GM13977 (cell line): Measurements from ENCODE around the gene KLF11.
A peak's percentile ranks its signal among the peaks of the same experiment; 100 is the strongest.

Experiments used
- DNase-seq: peaks from one replicate; pipeline ENCODE4 v3.0.0; 2012; ENCODE audit warnings: low spot score
- in situ Hi-C: fragments of 300-500 bp; cut with MboI; formaldehyde crosslinking; loops from one replicate; pipeline ENCODE4 v1.12.0; 2022; ENCODE audit warnings: low sequenced_read_pairs, low pct_unique_long_range_greater_than_20kb, mixed read lengths, inconsistent platforms; ENCODE audit not compliant: unreplicated experiment
- TF ChIP-seq, protein P1 (sequence below): IDR thresholded peaks from 2 replicates; pipeline ENCODE4 v1.5.1; 2012; ENCODE audit warnings: mild to moderate bottlenecking, control low read depth; ENCODE audit not compliant: insufficient read depth; ENCODE audit errors: extremely low read depth, missing control alignments

KLF11 gene

DNA sequence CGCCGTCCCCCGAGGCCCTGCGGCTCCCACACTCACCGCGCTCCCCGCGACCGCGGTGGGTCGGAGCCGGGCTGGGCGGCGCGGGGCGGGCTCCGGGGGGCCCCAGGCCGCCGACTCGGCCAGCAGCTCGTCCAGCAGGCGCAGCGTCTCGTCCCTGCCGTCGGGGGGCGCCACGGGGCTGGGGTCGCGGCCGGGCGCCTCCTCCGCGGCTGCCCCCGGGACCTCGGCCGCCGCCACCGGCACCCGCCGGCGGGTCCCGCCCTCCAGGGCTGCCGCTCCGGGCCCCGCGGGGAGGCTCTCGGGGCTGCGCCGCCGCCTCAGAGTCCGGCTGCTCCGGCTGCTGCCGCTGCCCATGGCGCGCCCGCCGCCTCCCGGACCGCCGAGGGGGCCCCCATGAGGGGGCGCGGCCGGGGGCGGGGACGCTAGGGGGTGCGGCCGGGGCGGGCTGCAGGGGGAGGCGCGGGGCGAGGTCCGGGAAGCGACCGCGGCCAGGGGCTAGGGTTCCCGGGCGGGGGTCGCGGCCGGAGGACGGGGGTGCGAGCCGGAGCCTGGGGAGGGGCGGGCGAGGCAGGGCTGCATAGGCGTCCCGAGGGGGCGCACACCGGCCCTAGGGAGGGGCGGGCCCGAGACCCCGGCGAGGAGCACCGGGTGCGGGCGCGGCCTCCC, 36.7 kb downstream of the KLF11 start, which contains the start of gene CYS1:
TSS of gene CYS1 (minus strand) at position 542 of the 666 bp plus-strand sequence. CDS start at position 354, 188 bp downstream.
- TF ChIP-seq, protein P1, sequence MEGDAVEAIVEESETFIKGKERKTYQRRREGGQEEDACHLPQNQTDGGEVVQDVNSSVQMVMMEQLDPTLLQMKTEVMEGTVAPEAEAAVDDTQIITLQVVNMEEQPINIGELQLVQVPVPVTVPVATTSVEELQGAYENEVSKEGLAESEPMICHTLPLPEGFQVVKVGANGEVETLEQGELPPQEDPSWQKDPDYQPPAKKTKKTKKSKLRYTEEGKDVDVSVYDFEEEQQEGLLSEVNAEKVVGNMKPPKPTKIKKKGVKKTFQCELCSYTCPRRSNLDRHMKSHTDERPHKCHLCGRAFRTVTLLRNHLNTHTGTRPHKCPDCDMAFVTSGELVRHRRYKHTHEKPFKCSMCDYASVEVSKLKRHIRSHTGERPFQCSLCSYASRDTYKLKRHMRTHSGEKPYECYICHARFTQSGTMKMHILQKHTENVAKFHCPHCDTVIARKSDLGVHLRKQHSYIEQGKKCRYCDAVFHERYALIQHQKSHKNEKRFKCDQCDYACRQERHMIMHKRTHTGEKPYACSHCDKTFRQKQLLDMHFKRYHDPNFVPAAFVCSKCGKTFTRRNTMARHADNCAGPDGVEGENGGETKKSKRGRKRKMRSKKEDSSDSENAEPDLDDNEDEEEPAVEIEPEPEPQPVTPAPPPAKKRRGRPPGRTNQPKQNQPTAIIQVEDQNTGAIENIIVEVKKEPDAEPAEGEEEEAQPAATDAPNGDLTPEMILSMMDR = peak; percentile 69
- DNase-seq = peak; percentile 83
- in situ Hi-C loops = no loop called here

DNA sequence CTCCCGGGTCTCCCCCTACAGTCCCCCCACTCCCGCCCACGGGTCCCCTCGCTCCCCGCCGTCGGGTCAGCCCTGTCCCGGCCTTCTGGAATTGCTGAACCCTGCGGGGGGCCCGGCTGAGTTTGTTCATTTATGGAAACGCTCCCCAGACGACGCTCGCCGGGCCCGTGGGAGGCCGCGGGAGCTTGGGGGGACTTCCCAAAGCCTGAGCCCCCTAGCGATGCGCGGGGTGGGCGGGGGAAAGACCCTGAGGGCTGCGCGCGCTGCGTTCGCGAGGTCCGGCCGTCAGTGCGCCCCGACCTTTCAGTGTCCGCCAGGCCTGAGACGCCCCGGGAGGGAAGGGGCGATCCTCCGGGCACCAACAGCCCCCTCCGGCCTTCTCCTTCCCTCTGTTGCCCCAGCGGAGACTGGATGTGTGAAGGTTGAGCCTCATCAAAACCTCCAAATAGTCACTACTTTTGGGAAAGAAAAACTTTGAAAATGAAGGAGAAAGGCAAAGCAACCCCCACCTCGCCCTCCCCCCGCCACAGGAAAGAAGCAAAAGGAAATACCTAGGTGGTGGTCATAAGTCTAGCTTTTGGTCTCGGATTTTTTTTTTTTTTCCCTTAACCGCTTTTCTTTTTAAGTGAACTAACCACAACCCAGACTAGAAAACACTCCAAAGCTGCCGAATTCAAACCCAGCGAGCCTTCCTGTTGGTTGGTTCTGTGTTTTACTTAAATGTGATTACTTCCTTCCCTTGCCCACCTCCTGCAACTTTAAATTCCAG, 37.4 kb downstream of the KLF11 start:
- peak; percentile 78 for DNase-seq
- TF ChIP-seq, protein P1 = no peak
- in situ Hi-C loops = no loop called here

DNA sequence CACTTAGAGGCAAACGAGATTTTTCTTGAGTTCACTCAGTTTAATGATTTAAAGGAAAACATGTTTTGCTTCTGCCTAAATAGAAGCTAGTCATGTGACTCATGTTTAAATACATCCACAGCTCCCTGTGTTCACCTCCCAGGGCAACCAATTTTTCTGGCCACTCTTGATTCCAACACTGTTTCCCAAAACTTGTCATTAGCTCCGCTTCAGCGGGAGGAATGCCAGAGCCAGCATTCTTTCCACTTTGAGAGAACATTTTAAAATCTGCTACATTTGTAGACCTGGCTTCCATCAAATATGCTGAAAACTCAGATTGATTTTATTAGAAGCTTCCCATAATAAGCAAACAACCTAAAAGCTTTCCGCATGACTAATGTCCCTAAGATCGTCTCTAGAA, 39.7 kb downstream of the KLF11 start:
- no peak for DNase-seq
- TF ChIP-seq, protein P1 = no peak
- in situ Hi-C loops = no loop called here

DNA sequence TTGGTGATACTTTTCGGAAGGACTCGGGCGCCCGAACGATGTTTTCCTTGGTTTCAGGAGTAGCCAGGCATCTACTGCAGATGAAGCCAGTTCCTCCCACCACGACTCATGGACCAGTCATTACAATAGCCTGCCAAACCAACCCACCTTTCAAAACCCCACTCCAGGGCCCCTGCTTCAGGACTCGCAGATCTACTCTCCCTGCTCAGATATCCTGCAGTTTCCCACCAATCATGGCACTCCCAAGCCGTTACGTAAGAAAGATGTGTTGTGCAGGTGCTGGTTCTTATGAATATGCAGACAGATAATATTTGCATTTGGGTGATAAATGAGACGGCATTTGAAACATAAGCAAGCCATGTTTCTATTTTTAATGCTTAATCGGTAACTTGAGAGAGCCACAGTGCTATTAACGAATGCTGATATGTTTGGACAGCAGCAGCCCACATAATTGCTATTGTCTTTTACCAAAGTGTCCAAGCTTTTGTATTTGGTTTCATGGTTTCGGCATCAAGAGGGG, 40.4 kb downstream of the KLF11 start:
- TF ChIP-seq, protein P1 = no peak
- no peak for DNase-seq
- in situ Hi-C loops = no loop called here

DNA sequence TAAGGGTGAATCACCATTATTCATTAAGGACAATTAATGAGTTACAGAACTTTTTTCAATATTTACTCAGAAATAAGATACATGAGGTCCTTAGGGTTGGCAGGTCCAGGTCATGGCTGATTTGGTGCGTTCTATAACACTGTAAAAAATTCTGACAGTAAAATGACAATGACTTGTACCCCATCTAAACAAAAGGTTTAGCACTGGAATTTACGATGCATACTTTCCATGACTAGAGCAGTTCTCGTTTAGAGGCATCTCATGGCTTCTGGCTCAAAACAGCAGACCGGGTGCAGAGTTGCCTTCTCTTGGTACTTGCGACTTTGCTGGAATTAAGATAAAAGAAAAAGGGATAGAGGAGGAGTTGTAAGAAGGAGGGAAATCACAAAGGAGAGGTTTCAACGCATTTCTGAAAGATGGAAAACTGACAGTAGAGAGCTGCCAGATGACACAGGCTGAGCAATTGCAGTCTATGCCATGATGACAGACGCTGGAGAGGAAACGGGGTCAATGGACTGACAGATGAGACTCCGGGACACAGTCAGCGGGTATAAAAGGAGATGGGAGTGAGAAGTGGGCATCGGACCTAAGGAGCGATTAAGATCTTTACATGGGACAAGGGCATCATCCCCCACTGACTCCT, 41.0 kb downstream of the KLF11 start:
- TF ChIP-seq, protein P1 = no peak
- no peak for DNase-seq
- in situ Hi-C loops = no loop called here

DNA sequence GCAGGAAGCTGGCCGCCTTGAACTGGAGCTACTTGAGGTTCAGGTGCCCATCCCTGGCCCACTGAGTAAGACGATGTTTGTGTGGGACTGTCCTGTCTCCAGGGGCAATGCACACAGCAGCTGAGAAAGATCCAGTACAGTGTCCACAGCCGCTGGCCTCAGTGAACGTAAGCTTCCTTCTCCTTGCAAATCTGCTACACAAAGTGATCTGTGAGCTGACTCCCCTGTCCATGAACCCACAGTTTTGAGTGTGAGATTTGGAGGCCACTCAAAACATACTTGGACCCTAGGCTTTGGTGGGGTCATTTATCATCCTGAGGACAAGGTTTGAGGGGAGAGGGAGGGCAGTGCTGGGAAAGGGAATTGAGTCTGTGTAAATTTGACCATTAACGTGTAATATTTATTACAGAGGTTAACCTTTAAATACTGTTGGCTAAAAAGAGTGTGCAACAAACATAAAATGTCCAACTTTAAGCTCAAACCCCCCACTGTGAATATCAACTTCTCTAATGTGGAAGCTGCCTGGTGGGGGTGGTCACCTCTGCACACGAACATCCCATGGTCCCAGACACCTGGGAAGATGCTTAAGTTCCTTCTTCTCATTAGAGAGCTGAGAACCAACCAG, 41.8 kb downstream of the KLF11 start:
- DNase-seq = no peak
- TF ChIP-seq, protein P1 = no peak
- in situ Hi-C loops = no loop called here
